Activated gamma-delta T cell treated with anti-CD3 and anti-CD28 coated beads, Interleukin-2, amount 50 U/mL, for 16 hours (primary cell): ENCODE data around the gene ATP6V1F.
A peak's percentile ranks its signal among the peaks of the same experiment; 100 is the strongest.

Source experiments
- DNase-seq: peaks from one replicate; pipeline ENCODE4 v3.0.0-alpha.2; 2020; ENCODE audit warnings: low read depth

ATP6V1F gene

DNA sequence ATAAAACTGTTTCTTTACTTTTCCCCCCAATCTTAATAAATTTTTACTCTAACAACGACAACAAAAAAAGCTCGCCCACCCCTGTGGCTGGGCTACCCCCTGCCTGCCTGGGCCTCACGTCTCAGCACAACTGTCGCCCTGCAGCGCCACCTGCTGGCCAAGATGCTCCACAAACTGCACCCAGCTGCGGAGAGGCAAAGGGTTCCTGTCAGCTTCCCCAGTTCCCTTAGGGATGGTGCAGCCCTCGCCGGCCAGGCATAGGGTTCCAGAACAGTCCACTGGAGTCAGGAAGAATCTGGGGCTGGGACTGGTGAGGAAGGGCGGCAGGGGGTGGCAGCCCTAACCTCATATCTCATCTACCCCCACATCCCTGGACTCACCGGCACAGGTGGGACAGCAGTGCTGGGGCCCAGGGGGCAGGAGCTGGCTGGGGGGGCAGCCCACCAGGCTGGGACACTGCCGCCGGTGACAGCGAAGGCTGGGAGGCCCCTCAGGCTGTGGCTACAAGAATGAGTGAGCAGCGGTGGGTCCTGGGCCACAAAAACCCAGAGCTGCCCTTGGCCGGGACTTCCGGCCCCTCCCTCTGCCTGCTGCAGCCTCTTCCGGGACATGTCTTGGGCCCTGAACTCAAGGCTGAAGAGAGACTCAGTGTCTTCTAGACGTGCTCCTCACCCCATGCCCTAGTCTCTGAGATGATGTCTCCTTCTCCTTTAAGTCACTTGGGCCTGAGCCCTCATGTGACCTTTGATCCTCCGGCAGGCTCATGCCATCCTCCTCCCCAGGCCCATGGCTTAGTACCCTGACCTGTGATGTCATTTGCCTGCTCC is 21.2 kb downstream of the ATP6V1F start:
- DNase-seq: peak; percentile 84

GRCh38 chr7:128884561-128885369 is 22.1 kb downstream of the ATP6V1F start:
- no peak for DNase-seq

- no peak for DNase-seq
Measured at GRCh38 chr7:128885370-128886187, 22.9 kb downstream of the ATP6V1F start.

GRCh38 chr7:128886391-128887168 is 23.9 kb downstream of the ATP6V1F start:
- no peak for DNase-seq

- no peak for DNase-seq
Measured at GRCh38 chr7:128887169-128888038, 24.7 kb downstream of the ATP6V1F start.

GRCh38 chr7:128888039-128888755 is 25.5 kb downstream of the ATP6V1F start:
- DNase-seq: no peak

GRCh38 chr7:128888756-128889095 is 26.1 kb downstream of the ATP6V1F start:
- DNase-seq: no peak

DNA sequence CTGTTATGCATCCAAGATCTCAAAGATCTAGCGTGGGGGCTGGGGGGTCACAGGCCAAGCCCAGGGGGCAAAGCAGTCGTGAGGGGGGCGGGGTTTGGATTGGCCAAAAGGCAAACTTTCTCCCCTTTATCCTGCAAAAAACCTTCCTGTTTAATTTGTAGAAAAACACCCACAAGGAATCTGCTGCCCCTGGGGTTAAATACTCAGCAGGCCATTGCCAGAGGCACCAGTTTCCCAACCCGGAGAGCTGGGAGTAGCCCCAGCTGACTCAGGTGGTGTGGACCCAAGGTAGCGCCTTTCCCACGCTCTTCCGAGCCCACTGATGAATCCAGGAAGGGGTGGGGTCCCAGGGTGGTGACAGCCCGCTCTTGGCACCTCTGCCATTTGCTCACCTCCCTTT is 26.5 kb downstream of the ATP6V1F start:
- DNase-seq: no peak

DNA sequence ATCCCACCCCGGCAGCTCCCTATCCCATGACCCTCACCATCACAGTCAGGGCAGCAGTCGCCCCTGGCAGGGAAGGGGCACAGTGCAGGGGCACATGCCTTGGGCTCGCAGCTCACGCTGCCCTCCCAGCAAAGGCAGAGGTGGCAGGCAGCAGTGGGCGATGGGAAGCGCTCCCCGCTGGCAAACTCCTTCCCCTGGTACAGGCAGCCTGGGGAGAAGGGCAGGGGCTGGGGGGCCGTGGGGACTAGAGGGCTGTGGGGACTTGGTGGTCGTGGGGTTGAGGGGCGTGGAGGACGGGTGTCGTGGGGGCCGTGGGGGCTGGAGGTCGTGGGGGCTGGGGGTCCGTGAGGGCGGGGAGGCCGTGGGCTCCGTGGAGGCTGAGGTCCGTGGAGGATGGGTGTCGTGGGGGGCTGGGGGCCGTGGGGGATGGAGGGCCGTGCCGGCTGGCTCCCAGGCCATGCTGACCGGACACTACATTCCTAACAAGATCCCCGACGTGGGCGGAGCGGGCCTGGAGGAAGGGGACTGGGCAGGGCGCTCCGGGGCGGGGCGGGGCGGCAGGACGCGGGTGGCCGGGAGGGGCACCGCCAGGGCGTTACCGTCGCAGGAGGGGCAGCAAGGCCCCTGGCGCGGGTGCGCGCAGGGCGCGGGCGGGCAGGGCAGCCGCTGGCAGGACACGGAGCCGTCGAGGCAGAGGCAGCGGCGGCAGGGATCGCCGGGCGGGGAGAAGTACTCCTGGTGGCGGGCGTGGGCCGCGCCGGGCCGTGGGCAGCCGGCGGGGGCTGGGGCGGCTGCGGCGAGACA is 27.9 kb downstream of the ATP6V1F start:
- DNase-seq: no peak

- no peak for DNase-seq
Measured at GRCh38 chr7:128891110-128891941, 28.7 kb downstream of the ATP6V1F start.

DNA sequence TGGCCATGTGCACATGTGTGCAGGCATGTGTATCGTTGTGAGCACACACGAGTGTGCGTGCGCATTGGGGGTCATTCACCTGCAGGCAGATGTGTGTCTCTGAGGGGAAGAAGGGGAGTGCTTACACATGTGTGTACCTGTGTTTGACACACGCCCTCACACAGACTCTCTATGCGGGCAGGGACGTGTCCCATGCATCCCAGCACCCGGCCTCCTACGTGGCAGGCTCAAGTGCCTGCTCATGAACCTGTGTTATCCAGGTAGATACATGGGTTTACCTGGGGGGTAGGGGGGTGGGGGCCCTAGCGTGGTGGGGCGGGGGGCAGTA is 29.2 kb downstream of the ATP6V1F start:
- DNase-seq: no peak

DNA sequence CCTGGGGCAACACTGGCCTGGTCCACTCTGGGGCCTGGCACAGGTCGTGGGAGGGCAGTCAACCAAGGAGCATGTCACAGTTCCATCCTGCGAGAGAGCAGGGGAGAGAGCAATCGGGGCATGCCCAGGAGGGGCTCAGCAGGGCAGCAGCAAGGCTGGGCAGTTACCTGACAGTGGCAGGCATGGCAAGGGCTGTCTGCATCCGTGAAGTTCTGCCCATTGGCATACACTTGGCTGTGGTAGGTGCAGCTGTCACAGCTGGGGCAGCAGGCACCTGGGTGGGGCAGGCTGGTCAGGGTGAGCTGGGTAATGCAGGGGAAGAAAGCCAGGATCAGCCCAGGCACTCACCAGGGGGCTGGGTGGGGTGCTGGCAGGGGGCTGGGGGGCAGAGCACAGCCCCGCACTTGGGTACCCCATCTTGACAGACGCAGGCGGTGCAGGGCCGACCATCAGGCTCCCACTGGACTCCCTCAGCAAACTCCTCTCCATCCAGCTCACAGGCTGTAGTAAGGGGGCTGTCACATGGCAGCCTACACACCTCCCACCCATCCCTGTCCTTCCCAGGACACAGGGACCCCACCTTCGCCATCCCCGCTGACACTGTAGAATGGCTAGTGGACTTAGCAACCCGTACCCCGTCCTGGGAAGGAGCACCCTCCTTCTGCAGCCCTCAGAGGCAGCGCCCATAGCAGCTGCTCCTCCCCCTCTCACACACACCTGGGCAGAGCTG is 30.0 kb downstream of the ATP6V1F start:
- DNase-seq: no peak

DNA sequence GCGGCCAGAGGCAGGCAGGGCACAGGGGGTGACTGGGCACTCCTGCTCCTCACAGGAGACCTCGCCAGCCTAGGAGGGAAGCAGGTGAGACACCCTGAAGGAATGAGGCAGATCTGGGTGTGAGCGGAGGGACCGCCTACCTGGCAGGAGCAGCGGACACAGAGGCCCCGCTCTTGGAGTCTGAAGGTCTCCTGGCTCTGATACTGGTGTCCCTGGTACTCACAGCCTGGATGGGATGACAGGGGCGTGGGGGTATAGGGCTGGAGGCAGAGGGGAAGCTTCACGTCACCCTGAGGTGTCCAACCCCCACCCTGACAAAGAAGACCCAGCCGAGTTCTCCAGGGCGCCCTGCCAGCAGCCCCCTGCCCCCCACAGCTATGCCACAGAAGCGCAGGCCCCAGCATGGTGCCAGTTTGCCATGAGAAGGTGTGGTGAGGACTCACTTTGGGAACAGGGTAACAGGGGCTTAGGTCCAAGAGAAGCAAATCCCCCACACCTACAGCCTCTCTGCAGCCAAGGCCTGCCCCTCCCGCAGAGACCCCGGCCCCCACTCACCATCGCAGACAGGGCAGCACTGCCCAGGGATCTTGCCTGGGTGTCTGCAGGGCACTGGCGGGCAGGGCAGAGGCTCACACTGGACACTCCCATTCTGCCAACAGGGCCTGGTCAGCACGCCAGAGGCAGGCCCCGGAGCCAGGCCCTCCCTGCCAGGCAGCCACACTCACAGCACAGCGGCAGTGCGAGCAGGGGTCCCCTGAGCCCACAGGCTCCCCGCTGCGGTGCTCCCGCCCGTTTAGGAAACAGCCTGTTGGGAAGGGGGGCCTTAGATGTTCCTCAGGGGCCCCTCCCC is 30.8 kb downstream of the ATP6V1F start:
- no peak for DNase-seq

DNA sequence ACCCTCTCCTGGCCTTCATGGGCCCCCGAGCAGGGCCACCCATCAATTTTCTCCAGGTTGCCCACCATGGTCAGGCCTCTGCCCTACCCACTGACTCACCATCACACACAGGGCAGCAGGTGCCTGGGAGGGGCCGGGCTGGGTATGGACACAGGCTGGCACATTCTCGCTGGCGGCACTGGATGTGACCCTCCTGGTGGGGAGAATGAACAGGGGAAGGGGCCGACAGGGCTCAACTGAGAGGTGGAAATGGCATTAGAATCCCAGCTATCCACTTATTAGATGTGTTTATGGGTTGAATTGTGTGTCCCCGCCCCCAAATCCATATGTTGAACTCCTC is 31.4 kb downstream of the ATP6V1F start:
- DNase-seq: no peak

GRCh38 chr7:128895320-128895719 is 32.7 kb downstream of the ATP6V1F start:
- DNase-seq: no peak

DNA sequence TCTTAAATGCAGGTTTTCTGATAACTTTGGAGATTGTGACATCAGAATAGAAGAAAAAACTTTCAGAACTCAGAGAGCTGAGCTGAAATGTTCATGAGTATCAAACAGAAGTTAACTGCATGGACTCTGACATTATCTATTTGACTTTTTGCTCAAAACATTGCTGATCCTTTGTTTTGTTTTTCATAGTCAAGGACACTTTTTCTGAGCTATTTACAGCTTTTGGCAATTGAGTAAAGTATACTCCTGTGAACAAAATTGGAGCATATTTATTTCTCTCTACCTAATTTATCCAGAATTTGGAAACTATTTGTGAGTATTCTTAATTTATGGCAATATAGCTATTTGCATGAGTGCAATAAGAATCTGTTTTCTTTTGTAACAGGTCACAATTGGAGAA is 36.7 kb downstream of the ATP6V1F start:
- no peak for DNase-seq

- no peak for DNase-seq
Measured at GRCh38 chr7:128900237-128900636, 37.6 kb downstream of the ATP6V1F start.
